Esophagus muscularis mucosa (tissue), 4 donors: ENCODE results near the gene OSBPL10. TPM values are rescaled to one million over a fixed set of nuclear protein-coding genes. Genes with fewer than 3 reads are reported as not detected.
"Not testable (repeated sequence)": the region's sequence is repeated elsewhere in the genome, so short reads cannot be mapped to it uniquely, and the experiment has no call there.

Experiments
- DNase-seq: peaks from one replicate; pipeline ENCODE4 v3.0.0-alpha.2; 2017; ENCODE audit errors: extremely low spot score
- H3K27ac ChIP-seq, 4 donors: fragments of 200-600 bp; sonication (generic); replicated peaks in 1 of 4; 1 replicate in 3 of 4; 2 replicates in 1 of 4; pipeline ENCODE4 v1.5.1; 2016 to 2019; ENCODE audit warnings: mild to moderate bottlenecking in 1 of 4
- H3K27me3 ChIP-seq, 4 donors: fragments of 200-600 bp; sonication (generic); one replicate each; pipeline versions ENCODE4 v1.5.1 to v1.6.0; 2016 to 2019
- H3K36me3 ChIP-seq, 4 donors: fragments of 200-600 bp; sonication (generic); one replicate each; pipeline ENCODE4 v1.5.1; 2016 to 2019
- H3K4me1 ChIP-seq, 4 donors: fragments of 200-600 bp; sonication (generic); one replicate each; pipeline ENCODE4 v1.5.1; 2016 to 2019
- H3K4me3 ChIP-seq, 4 donors: fragments of 200-600 bp; sonication (generic); 1 replicate in 2 of 4; 2 replicates in 2 of 4; pipeline ENCODE4 v1.5.1; 2016 to 2019; ENCODE audit warnings: mild to moderate bottlenecking in 4 of 4, moderate library complexity in 1 of 4
- H3K9me3 ChIP-seq, 4 donors: fragments of 200-600 bp; sonication (generic); 1 replicate in 3 of 4; 2 replicates in 1 of 4; pipeline ENCODE4 v1.5.1; 2016 to 2019
- EP300 ChIP-seq: sonication (generic); formaldehyde crosslinking; IDR thresholded peaks from one replicate; pipeline ENCODE4 v1.6.1; 2017; ENCODE audit warnings: antibody characterized with exemption
- POLR2A ChIP-seq: fragments of 450-650 bp; IDR thresholded peaks from one replicate; pipeline ENCODE4 v1.6.1; 2017; ENCODE audit warnings: antibody characterized with exemption, moderate library complexity, mild to moderate bottlenecking, low read depth
- POLR2AphosphoS5 ChIP-seq, 2 donors: sonication (generic); formaldehyde crosslinking; IDR thresholded peaks; one replicate each; pipeline ENCODE4 v1.6.1; 2017; ENCODE audit warnings: antibody characterized with exemption in 2 of 2
- WGBS: methylation state at CpG from one replicate; pipeline ENCODE4 v1.1.5; 2018; 5-methylcytosine and 5-hydroxymethylcytosine counted together
- intact Hi-C: fragments of 100-400 bp; cut with DNase I; formaldehyde crosslinking; loops from one replicate; pipeline ENCODE4 v1.15.1; 2023
- total RNA-seq, 4 donors: library from RNA; depleted of rRNA; stranded (reverse); fragments of >200 nt; gene quantifications; one replicate each; pipeline versions ENCODE4 v1.1.0 to v1.2.1, GENCODE V29; 2016
- TF ChIP-seq, protein P1 (sequence below), 3 experiments: fragments of 200-600 bp in 2 of 3; fragments of 450-650 bp in 1 of 3; sonication (generic) in 2 of 3; IDR thresholded peaks; one replicate each; pipeline ENCODE4 v1.5.1; 2017 to 2019; ENCODE audit warnings: antibody characterized with exemption in 3 of 3, mild to moderate bottlenecking in 2 of 3, moderate library complexity in 1 of 3

Gene OSBPL10
- total RNA-seq, 4 donors from 2014 or later: 6.3 to 12.2 (median 7.6) TPM

DNA sequence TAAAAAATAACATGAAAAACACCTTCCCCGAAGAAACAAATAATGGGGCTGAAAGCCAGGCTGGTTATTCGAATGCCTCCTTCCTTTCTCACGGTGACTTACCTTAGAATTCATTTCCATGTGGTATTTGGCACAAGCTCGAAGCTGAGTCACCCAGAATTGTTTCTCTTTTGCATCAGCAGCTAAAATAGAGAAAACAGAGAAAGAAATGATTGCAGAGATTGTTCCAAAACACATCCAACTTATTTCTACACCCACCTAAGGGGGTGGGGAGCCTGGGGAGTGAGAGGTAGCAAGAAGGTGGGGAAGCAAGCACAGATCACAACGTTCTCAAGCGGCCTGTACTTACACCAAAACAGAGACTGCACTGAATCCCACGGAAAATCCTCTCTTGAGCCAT is 104.7 kb downstream of the OSBPL10 start:
- intact Hi-C loops: no loop called here
- TF ChIP-seq POLR2AphosphoS5 (IDR thresholded peaks at IDR 0.05): no peak
- TF ChIP-seq, protein P1, sequence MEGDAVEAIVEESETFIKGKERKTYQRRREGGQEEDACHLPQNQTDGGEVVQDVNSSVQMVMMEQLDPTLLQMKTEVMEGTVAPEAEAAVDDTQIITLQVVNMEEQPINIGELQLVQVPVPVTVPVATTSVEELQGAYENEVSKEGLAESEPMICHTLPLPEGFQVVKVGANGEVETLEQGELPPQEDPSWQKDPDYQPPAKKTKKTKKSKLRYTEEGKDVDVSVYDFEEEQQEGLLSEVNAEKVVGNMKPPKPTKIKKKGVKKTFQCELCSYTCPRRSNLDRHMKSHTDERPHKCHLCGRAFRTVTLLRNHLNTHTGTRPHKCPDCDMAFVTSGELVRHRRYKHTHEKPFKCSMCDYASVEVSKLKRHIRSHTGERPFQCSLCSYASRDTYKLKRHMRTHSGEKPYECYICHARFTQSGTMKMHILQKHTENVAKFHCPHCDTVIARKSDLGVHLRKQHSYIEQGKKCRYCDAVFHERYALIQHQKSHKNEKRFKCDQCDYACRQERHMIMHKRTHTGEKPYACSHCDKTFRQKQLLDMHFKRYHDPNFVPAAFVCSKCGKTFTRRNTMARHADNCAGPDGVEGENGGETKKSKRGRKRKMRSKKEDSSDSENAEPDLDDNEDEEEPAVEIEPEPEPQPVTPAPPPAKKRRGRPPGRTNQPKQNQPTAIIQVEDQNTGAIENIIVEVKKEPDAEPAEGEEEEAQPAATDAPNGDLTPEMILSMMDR (IDR thresholded peaks at IDR 0.05): no peak
- TF ChIP-seq EP300: no peak
- TF ChIP-seq POLR2A: no peak
- Histone ChIP-seq H3K4me1 (peaks cover 0 to 14% (median 10%) of the 10 kb centered on the region in 4 donors), H3K27ac (no peak overlapping the region), H3K9me3 (no peaks in the 10 kb centered on the region), H3K4me3 (no peak overlapping the region), H3K36me3 (no peaks in the 10 kb centered on the region), H3K27me3 (no peaks in the 10 kb centered on the region)
- no peak for DNase-seq
- 55% methylated on average over 7 of the region's 7 CpGs for WGBS

DNA sequence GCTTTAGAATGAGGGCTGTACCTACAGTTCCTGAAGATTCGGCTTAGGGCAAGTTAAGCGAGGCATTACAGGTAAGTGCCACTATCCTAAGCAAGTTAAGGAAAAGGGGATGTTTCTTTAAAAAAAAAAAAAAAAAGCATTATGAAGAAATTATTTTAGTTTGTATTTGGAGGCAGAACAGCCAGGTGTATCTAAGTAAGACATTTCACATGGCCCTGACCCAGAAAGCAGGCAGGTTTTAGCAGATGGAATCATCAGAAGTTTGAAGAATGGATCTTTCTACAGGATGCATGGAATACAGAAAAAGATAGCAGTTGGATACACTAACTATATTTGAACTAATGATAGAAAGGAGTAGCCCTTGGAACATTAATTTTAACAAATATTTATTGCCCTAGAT is 105.6 kb downstream of the OSBPL10 start:
- Histone ChIP-seq H3K27ac (no peak overlapping the region), H3K9me3 (no peaks in the 10 kb centered on the region), H3K4me3 (no peak overlapping the region), H3K27me3 (no peaks in the 10 kb centered on the region), H3K36me3 (no peaks in the 10 kb centered on the region), H3K4me1 (peaks cover 0 to 14% (median 10%) of the 10 kb centered on the region in 4 donors)
- TF ChIP-seq, protein P1 (IDR thresholded peaks at IDR 0.05): no peak
- TF ChIP-seq POLR2A (no peak), POLR2AphosphoS5 (IDR thresholded peaks at IDR 0.05) (no peak), EP300 (no peak)
- 94% methylated on average over 2 of the region's 2 CpGs for WGBS
- intact Hi-C loops: no loop called here
- no peak for DNase-seq

DNA sequence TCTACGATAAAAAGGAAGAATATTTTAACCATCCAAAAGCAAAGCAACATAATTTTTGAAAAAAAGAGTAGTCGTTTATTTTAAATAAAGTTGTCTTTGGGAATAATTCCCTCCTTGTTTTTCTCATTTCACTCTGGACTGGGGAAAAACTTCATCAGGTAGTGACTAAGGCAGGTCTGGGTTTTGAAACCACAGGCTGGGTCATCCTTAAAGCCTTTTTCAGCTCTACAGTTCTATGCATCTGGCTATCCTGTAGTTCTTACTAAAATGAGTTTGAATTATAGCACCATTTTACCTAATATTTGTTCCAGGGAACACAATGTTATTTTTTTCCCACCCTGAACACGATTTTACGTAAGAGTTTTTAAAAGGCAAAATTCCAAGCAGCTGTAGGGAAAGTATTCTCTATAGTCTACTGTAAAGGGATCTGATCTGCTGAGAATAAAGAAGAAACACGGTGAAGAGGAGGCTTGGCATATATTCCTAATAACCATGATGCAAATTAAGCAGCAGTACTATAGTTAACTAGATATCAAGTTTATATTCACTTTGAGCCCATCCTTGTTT is 107.7 kb downstream of the OSBPL10 start:
- Histone ChIP-seq H3K4me3 (no peak overlapping the region), H3K27ac (no peak overlapping the region), H3K9me3 (no peaks in the 10 kb centered on the region), H3K4me1 (peaks cover 0 to 11% (median 10%) of the 10 kb centered on the region in 4 donors), H3K27me3 (no peaks in the 10 kb centered on the region), H3K36me3 (no peaks in the 10 kb centered on the region)
- whole genome bisulfite sequencing: 78% methylated on average over 5 of the region's 5 CpGs
- no peak for DNase-seq
- intact Hi-C loops: no loop called here
- TF ChIP-seq, protein P1 (IDR thresholded peaks at IDR 0.05): no peak
- TF ChIP-seq POLR2AphosphoS5 (IDR thresholded peaks at IDR 0.05) (no peak), EP300 (no peak), POLR2A (no peak)

DNA sequence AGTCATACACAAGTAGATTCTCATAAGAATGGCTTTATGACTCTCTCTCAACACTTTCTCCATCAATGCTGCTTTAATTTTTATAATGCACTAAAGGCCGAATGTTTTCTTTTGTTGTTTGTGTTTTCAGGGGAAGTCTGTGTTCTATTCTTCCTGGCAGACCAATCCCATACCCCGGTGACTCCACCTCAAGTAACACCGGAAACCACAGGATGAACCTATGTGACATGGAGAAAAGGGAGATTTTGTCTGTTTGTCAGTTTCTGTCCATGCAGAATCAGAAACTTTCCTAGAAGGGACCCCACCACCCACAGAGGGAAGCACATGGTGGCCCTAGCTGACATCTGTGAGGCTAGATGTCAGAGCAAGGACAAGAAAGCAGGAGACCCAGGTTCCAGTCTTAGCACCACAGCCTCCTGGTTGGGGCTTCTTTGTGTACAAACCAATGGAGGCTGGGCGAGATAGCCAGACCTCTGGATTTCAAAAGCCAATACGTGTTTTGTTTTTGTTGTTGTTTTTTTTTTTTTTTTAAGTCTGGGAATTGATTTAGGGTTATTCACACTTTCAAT is 109.0 kb downstream of the OSBPL10 start:
- no peak for TF ChIP-seq EP300
- no peak for TF ChIP-seq POLR2AphosphoS5 (IDR thresholded peaks at IDR 0.05)
- no peak for TF ChIP-seq POLR2A
- TF ChIP-seq, protein P1 (IDR thresholded peaks at IDR 0.05): no peak
- no peaks in the 10 kb centered on the region for H3K27me3 ChIP-seq
- H3K36me3 ChIP-seq: no peaks in the 10 kb centered on the region
- no peak overlapping the region for H3K4me3 ChIP-seq
- intact Hi-C loops: no loop called here
- peaks cover 0 to 11% (median 8%) of the 10 kb centered on the region in 4 donors for H3K4me1 ChIP-seq
- H3K27ac ChIP-seq: no peak overlapping the region
- H3K9me3 ChIP-seq: no peaks in the 10 kb centered on the region
- DNase-seq: no peak
- WGBS: 84% methylated on average over 5 of the region's 5 CpGs

DNA sequence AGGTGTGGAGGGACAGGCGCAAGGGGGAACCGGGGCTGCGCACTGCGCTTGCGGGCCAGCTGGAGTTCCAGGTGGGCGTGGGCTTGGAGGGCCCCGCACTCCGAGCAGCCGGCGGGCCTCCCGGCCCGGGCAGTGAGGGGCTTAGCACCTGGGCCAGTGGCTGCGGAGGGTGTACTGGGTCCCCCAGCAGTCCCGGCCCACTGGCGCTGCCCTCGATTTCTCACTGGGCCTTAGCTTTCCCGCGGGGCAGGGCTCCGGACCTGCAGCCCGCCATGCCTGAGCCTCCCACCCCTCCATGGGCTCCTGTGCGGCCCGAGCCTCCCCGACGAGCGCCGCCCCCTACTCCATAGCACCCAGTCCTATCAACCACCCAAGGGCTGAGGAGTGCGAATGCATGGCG is 111.0 kb downstream of the OSBPL10 start:
- 88% methylated on average over 11 of the region's 28 CpGs for WGBS
- H3K27ac ChIP-seq, H3K36me3 ChIP-seq, DNase-seq, H3K27me3 ChIP-seq, H3K4me3 ChIP-seq, H3K4me1 ChIP-seq, H3K9me3 ChIP-seq, intact Hi-C loops: not testable (repeated sequence)
